Non-pigmented ciliary epithelial cell (primary cell): ENCODE data around the gene TRRAP.
A peak's percentile ranks its signal among the peaks of the same experiment; 100 is the strongest.
"Not testable (repeated sequence)": the region's sequence is repeated elsewhere in the genome, so short reads cannot be mapped to it uniquely, and the experiment has no call there.

Experiments
- DNase-seq: peaks from one replicate; pipeline ENCODE4 v3.0.0-alpha.2; 2010; ENCODE audit warnings: low read depth

Gene TRRAP

DNA sequence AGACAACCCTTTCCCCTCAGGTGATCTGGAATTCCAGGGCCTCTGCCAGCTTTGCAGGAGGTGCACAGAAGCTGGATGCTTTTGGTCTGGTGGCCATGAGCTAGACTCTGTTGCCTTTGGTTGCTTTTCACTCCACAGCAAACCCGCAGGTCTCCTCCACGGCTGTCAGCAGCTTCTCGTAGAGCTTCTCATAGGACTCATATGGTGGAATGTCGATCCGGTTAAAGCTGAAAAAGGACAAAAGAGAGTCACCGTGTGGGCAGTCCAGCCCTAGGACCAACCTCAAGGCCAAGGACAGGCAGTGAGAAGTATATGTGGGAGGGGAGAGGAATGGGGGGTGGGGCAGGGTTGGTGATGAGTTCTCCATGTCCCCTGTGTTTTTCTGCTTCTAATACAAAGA, 152.1 kb downstream of the TRRAP start:
- DNase-seq, result no peak

DNA sequence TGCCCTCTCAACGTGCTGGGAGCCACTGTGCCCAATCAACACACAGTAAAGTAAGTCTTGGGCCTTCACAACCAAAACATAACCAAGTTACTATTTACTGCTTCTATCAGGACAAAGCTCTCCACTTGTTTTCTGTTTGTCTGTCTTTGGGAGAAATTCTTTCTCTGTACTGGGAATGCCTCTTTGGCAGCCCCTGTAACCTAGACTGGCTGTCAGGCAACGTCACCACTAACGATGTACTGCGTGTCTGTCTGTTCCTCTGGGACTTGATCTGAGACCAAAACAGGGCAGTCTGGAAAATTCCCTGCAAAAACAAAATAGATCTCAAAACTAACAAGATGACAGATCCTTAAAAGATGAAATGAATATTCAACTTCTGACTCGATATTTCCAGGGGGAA, 152.6 kb downstream of the TRRAP start:
- DNase-seq, result no peak

- DNase-seq, result no peak
These were observed 153.2 kb downstream of the TRRAP start for GRCh38 chr7:99031496-99031895.

DNA sequence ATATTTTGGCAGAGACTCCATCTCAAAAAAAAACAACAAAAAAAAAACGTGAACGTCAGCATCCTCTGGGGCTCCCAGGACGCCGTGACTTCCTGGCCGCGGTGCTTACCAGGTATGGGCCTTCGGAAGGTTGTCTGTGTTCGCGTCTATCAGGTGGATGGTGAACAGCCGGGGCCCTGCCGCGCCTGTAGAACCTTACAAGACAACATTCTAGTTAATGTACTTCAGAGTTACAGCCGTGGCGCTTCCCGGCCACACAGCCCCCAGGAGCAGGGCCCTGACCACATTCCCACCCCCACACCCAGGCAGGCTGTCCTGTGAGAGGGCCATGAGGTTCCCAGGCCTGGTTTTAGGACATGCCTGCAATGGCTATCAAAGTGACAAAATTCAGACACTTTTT, 154.6 kb downstream of the TRRAP start:
- DNase-seq, result no peak

- no peak for DNase-seq
These were observed 155.4 kb downstream of the TRRAP start for GRCh38 chr7:99033765-99034164.

DNA sequence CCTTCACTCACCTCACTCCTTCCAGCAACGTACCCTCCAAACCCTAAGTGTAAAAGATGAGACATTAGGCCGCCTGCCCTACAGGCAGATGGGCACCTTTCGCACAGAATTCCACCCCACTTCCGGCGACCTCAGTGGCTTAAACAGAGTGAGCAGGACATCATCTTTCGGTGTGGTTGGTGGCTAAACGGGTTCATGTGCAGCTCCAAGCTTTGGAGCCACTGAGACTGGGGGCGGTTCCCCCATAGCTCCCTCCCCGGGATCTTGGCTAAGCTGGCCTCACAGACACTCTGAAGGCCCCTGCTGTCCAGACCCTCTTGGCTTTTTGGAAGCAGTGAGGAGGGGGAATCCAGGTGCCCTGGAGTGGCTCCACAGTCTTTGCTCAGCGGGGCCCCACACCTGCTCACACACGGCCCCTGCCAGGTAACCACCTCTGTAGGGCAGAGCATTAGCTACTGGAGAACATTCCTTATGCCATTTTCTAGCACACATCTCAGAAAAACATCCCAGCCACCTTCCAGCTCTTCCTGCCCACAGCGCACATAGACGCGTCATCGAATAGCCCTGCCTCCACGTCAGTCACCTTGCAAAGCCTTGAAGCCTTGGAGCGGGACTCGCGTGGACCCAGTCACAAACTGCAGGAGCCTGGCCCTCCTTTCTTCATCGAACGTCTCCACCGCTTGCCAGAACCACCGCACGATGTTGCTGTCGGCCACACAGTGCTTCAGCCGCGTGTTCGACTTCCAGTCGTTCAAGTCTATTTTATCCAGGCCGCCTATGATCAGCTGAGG, 156.8 kb downstream of the TRRAP start:
- no peak for DNase-seq

DNA sequence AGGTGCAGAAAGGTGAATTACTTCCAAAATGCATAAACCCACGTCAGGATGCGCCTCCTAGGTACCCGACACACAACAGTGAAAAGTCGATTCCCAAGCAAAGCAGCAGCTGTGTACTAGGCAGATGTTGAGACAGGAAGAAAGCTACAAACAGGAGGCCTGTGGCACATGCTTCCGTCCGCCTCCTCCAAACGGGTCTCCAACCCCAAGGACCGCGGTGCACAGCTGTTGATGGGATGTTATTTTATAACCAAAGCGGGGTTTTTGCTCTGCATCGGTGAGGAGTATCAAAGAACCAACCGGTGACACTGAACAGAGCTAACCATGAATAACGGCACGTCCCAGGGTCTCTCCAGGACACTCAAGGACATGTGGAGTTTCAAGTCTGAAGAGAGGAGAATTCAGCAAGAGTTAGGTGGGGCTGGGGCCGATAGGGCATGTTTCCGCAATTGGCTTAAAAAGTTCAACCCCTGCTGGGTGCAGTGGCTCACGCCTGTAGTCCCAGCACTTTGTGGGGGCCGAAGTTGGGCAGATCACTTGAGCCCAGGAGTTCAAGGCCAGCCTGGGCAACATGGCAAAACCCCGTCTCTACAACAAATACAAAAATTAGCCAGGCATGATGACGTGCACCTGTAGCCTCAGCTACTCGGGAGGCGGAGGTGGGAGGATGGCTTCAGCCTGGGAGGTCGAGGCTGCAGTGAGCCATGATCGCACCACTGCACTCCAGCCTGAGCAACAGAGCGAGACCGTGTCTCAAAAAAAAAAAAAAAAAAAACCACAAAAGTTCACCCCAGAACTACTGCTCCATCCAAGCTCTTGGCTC, 157.6 kb downstream of the TRRAP start:
- no peak for DNase-seq

GRCh38 chr7:99036546-99037111, 158.3 kb downstream of the TRRAP start:
- no peak for DNase-seq

- DNase-seq, result no peak
These were observed 159.1 kb downstream of the TRRAP start for GRCh38 chr7:99037327-99037940.

- DNase-seq, result no peak
These were observed 159.9 kb downstream of the TRRAP start for GRCh38 chr7:99038086-99038855.

DNA sequence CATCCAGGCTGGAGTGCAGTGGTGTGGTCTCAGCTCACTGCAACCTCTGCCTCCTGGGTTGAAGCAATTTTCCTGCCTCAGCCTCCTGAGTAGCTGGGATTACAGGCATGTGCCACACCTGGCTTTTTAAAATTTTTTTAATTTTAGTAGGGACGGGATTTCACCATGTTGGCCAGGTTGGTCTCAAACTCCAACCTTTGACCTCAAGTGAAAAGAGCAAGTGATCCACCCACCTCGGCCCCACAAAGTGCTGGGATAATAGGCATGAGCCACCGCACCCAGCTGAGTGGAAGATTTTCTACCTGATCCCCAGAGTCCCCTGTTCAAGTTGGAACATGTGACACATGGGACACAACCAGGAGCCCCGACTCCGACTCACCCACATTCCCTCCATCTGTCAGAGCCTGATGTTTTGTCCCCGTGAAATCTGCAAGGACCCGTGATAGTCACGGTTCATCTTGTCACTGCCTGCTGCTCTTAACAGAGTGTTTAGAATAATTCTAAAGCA, 161.1 kb downstream of the TRRAP start:
- DNase-seq, result no peak

DNA sequence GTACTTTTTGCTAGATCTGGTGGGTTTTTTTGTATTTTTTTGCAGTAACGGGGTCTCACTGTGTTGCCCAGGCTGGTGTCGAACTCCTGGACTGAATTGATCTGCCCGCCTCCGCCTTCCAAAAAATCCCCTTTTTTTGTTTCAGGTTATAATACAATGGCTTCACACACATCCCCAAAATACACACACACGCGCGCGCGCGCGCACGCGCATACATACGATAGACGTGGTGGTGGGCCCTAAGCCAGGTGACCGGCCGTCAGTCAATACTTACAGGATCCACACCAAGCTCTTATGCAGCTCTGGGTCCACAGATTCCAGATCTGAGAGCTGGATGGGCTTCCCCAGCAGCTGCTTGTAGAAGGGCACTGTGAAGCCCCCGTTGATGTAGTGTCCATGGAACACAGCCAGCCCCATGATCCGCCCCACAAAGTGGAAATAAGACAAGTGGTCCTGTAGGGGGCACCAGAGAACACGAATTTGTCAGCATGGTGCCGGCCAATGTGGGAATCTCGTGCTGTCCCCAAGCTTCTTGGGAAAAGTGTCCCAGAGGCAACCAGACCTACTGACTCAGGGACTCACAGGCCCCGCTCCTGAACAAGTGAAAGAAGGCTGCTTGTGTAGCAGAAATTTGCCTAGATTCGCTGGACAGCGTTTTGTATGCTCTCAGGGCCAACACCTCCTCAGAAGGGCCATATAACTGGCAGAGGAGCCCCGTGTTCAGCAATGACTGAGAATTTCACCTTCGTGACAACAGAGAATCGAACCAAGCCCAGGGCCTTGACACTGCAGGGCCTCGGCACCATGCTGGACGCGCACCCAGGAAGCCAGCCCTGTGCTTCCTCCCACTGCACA, 162.0 kb downstream of the TRRAP start:
- peak; percentile 49 for DNase-seq

- no peak for DNase-seq
These were observed 163.2 kb downstream of the TRRAP start for GRCh38 chr7:99041526-99041925.

- DNase-seq, result no peak
These were observed 164.6 kb downstream of the TRRAP start for GRCh38 chr7:99042957-99043356.

- DNase-seq, result not testable (repeated sequence)
These were observed 166.5 kb downstream of the TRRAP start for GRCh38 chr7:99044858-99045257.

DNA sequence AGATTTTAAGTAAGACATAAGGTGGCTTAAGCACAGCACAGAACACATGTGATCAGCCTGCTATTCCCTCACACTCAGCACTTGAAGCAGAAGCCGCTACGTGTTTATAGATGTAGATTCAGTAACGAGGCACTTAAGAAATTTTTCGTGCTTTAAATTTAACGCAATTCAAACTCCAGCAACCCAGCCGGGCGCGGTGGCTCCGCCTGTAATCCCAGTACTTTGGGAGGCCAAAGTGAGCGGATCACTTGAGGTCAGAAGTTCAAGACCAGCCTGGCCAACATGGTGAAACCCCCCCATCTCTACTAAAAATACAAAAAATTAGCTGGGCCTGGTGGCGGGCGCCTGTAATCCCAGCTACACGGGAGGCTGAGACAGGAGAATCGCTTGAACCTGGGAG, 167.9 kb downstream of the TRRAP start:
- not testable (repeated sequence) for DNase-seq

DNA sequence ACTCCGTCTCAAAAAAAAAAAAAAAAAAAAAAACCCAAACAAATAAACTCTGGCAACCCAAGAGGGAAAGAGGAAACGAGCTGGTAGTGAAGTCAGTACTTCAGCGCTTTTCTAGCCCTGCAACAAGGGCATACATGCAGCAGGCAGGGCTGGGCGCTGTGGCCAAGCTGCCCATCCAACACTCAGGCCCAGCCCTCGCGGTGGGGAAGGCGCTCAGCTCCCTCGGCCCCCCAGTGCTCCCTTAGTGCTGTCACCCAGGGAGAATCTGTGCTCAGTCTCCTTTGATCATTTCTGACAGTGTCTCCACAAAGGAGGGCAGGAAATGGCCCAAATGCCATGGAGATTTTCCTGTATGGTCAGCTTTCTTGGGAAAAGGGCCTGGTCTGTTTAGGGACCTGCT, 168.4 kb downstream of the TRRAP start:
- no peak for DNase-seq

DNA sequence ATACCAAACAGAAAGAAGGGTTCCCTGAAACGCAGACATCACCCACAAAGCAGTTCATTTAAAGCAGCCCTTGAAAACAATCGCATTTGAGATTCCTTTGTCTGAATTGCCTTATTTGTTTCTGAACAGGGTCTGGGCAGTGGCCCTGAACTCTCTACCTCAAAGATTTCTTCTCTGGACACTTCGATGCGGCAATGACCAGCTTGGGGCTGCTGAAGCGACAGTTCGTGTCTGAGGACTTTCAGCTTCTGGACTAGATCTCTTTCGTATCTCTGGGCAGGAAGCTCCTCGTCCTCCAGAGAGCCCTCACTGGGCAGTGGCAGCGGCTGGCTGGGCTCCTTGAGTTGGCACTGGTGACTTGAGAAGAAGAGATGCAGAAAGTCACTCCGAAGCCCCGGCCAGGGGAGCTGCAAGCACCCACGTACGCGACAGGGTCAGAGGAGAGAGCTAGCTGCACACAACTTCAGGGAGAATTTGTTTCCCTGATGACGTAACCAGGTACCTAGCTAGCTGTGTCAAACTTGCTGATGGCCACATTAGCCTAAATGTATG, 169.3 kb downstream of the TRRAP start:
- no peak for DNase-seq

DNA sequence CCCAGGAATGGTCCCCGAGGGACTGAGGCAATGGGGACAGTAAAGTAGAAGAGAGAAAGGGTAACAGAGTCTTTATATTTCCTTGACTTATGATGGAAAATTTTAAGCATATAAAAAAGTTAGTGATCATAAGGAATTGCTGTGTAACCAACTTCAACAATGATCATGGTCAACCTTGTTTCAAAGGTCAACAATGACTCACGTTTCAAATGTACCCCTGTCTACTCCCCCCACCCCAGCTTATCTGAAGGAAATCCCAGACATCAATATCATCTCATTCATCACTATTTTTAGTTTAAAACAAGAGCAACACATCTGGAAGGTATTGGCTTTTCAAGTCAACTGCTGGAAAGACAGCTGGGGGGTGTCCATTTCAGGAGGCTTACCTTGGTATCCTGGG, 172.6 kb downstream of the TRRAP start:
- DNase-seq, result no peak

GRCh38 chr7:99054781-99055180, 176.4 kb downstream of the TRRAP start:
- DNase-seq, result no peak
